Measurements from ENCODE around the gene TNS1. TPM values are rescaled to one million over a fixed set of nuclear protein-coding genes. Genes with fewer than 3 reads are reported as not detected.
"Not testable (repeated sequence)": the region's sequence is repeated elsewhere in the genome, so short reads cannot be mapped to it uniquely, and the experiment has no call there.

Gene TNS1
- total RNA-seq, 1 donor from 2014 or later = 0.91 TPM

GRCh38 chr2:217794133-217794986, 208.4 kb downstream of the TNS1 start:
- Mint-ChIP-seq H3K4me3 (ENCODE audit: low read depth) (no peak overlapping the region), H3K27me3 (ENCODE audit: low read depth) (no peaks in the 10 kb centered on the region), H3K9me3 (no peaks in the 10 kb centered on the region), H3K36me3 (ENCODE audit: low read depth) (no peaks in the 10 kb centered on the region), H3K4me1 (ENCODE audit: low read depth) (peaks cover 8% of the 10 kb centered on the region), H3K27ac (no peak overlapping the region)
- intact Hi-C loops (cut with micrococcal nuclease) = no loop called here
- DNase-seq (ENCODE audit: low spot score) = no peak

GRCh38 chr2:217793566-217794132, 209.1 kb downstream of the TNS1 start:
- Mint-ChIP-seq H3K4me1 (ENCODE audit: low read depth) (peaks cover 9% of the 10 kb centered on the region), H3K4me3 (ENCODE audit: low read depth) (no peak overlapping the region), H3K36me3 (ENCODE audit: low read depth) (no peaks in the 10 kb centered on the region), H3K27me3 (ENCODE audit: low read depth) (no peaks in the 10 kb centered on the region), H3K27ac (no peak overlapping the region), H3K9me3 (no peaks in the 10 kb centered on the region)
- intact Hi-C loops (cut with micrococcal nuclease) = no loop called here
- no peak for DNase-seq (ENCODE audit: low spot score)

DNA sequence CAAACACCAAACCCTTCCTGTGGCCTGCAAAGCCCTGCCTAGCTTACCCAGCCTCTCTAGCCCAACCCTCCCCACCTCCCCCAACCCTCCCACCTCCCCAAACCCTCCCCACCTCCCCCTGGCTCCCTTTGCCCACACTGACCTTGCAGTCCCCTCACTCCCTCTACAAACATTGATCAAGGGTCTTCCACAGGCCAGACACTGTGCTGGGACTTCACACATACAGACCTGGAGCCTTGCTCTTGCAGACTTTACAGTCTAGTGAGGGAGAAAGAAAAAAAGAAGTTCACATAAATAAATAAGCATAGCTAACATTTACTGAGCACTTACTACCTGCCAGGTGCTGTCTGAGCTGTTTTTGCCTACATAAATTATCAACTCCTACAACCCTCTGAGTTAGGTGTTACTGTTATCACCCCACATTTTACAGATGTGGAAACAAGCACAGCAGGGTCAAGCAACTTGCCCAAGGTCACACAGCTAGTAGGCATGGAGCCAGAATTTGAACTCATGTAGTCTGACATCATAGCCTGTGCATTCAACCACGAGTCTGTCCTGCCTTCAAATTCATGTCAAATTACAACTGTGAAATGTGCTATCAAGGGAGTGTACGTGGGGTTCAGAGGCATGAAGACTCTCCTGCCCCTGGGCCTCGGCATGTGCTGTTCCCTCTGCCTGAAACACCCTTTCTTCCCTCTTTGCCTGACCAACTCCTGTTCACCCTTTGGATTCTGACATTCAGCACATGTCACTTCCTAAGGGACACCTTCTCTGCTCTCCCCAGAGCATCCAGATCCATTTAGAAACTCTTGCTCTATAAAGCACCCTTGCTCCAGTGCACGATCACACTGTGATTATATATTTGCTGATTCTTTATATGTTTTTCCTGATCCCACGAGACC, 209.9 kb downstream of the TNS1 start:
- H3K27me3 Mint-ChIP-seq (ENCODE audit: low read depth) = no peaks in the 10 kb centered on the region
- H3K36me3 Mint-ChIP-seq (ENCODE audit: low read depth) = no peaks in the 10 kb centered on the region
- intact Hi-C loops (cut with micrococcal nuclease) = no loop called here
- H3K27ac Mint-ChIP-seq = no peak overlapping the region
- peaks cover 9% of the 10 kb centered on the region for H3K4me1 Mint-ChIP-seq (ENCODE audit: low read depth)
- H3K4me3 Mint-ChIP-seq (ENCODE audit: low read depth) = no peak overlapping the region
- DNase-seq (ENCODE audit: low spot score) = no peak
- no peaks in the 10 kb centered on the region for H3K9me3 Mint-ChIP-seq

GRCh38 chr2:217791551-217791950, 211.2 kb downstream of the TNS1 start:
- H3K4me1 Mint-ChIP-seq (ENCODE audit: low read depth) = peaks cover 9% of the 10 kb centered on the region
- no peak overlapping the region for H3K4me3 Mint-ChIP-seq (ENCODE audit: low read depth)
- no peak for DNase-seq (ENCODE audit: low spot score)
- intact Hi-C loops (cut with micrococcal nuclease) = no loop called here
- H3K27me3 Mint-ChIP-seq (ENCODE audit: low read depth) = no peaks in the 10 kb centered on the region
- H3K27ac Mint-ChIP-seq = no peak overlapping the region
- no peaks in the 10 kb centered on the region for H3K36me3 Mint-ChIP-seq (ENCODE audit: low read depth)
- no peaks in the 10 kb centered on the region for H3K9me3 Mint-ChIP-seq

GRCh38 chr2:217790681-217791392, 212.0 kb downstream of the TNS1 start:
- H3K4me1 Mint-ChIP-seq (ENCODE audit: low read depth) = peaks cover 9% of the 10 kb centered on the region
- peak overlapping the region; percentile 51 for H3K4me3 Mint-ChIP-seq (ENCODE audit: low read depth)
- H3K27ac Mint-ChIP-seq = no peak overlapping the region
- no peak for DNase-seq (ENCODE audit: low spot score)
- intact Hi-C loops (cut with micrococcal nuclease) = no loop called here
- H3K27me3 Mint-ChIP-seq (ENCODE audit: low read depth) = no peaks in the 10 kb centered on the region
- H3K36me3 Mint-ChIP-seq (ENCODE audit: low read depth) = no peaks in the 10 kb centered on the region
- no peaks in the 10 kb centered on the region for H3K9me3 Mint-ChIP-seq

DNA sequence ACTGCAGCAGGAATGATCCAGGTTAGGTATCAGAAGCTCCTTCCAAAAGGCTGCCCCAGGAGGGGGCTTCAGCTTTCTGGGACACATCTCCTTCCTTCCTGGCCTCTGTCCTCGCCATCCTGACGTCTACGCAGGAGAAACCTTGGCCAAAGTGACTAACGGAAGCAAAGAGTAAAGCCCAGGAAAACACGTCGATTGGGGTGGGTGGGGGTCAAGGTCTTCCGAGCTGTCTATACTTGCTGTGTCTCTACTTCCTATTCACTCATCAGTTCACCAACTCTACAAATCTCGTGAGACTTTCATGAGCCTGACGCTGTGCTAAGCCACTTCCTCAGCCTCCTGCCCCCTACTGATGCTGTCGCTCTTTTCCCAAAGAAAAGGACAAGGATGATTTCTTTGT, 212.6 kb downstream of the TNS1 start:
- Mint-ChIP-seq H3K4me1 (ENCODE audit: low read depth) (peaks cover 11% of the 10 kb centered on the region), H3K27ac (peak overlapping the region; percentile 8), H3K27me3 (ENCODE audit: low read depth) (no peaks in the 10 kb centered on the region), H3K9me3 (no peaks in the 10 kb centered on the region), H3K4me3 (ENCODE audit: low read depth) (peak overlapping the region; percentile 51), H3K36me3 (ENCODE audit: low read depth) (no peaks in the 10 kb centered on the region)
- intact Hi-C loops (cut with micrococcal nuclease) = no loop called here
- no peak for DNase-seq (ENCODE audit: low spot score)

DNA sequence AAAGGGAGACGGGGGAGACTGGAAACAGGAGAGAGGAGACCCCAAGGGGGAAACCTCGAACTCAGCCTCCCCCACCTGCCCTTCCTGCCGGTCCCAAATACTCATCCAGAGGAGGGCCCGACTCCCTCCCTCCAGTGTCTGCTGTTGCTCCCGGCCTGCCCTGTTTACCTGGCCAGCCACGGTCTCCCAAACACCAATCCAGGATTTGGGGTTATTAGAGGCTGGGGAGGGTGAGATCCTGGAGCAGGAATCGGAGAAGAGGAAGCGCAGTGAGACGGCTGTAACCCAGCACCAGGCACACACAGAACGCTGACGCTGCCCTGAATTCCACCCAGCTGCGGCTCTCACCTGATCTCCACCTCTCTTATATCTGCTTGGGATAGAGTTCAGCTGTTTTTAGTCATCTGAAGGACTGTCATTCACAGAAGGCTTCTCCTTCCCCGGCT, 213.0 kb downstream of the TNS1 start:
- Mint-ChIP-seq H3K9me3 (no peaks in the 10 kb centered on the region), H3K4me1 (ENCODE audit: low read depth) (peaks cover 12% of the 10 kb centered on the region), H3K27ac (no peak overlapping the region)

DNA sequence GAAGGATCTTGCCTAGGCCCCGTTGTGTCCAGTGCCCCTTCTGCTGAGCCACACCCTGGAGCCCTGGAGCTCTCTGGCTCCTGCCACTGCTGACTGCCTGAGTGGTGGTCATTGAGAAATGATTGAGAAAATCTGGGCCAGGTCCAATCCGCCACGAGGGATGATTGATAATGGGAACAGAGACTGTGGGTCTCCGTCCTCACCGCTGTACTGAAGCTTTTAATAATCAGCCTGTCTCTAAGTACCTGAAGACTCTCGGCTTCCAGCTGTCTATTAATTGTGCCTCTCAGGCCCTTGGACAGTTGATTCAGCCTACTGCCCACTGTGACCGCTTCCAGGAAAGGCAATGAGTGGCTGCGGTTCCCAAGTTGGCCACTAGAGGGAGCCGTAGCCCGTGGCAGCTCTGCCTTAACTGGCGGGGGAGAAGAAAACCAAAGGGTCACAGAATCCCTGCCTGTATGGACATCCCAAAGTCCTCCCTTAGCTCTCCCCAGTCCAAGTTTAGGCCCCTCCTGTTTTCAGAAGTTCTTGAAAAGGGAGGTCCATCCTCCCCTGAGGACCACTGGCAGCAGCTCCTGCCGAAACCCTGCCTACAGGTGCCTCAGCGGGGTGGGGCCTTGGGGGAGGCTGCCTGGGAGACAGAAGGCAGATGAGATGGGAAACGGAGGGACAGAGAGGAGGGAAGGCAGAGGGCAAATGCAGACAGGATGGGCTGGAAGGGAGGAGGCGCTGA, 213.6 kb downstream of the TNS1 start:
- peak; percentile 61 for DNase-seq (ENCODE audit: low spot score)

More for the DNA sequence above, 213.0 kb downstream of the TNS1 start:
- peak overlapping the region; percentile 51 for H3K4me3 Mint-ChIP-seq (ENCODE audit: low read depth)
- no peaks in the 10 kb centered on the region for H3K27me3 Mint-ChIP-seq (ENCODE audit: low read depth)
- intact Hi-C loops (cut with micrococcal nuclease) = loop anchor here (1.0 to 5.0 kb wide), 3 partner anchors 97 to 278 kb away; partner anchors contain the start of gene RUFY4
- H3K36me3 Mint-ChIP-seq (ENCODE audit: low read depth) = no peaks in the 10 kb centered on the region
- no peak for DNase-seq (ENCODE audit: low spot score)

GRCh38 chr2:217788669-217789002, 214.2 kb downstream of the TNS1 start:
- H3K27ac Mint-ChIP-seq = no peak overlapping the region
- intact Hi-C loops (cut with micrococcal nuclease) = loop anchor here (1.0 to 5.0 kb wide), 3 partner anchors 98 to 279 kb away; partner anchors contain the start of gene RUFY4
- DNase-seq (ENCODE audit: low spot score) = no peak
- H3K4me3 Mint-ChIP-seq (ENCODE audit: low read depth) = no peak overlapping the region
- H3K27me3 Mint-ChIP-seq (ENCODE audit: low read depth) = no peaks in the 10 kb centered on the region
- H3K36me3 Mint-ChIP-seq (ENCODE audit: low read depth) = no peaks in the 10 kb centered on the region
- no peaks in the 10 kb centered on the region for H3K9me3 Mint-ChIP-seq
- peaks cover 12% of the 10 kb centered on the region for H3K4me1 Mint-ChIP-seq (ENCODE audit: low read depth)

More for the DNA sequence above, 213.6 kb downstream of the TNS1 start:
- intact Hi-C loops (cut with micrococcal nuclease) = loop anchor here (1.0 to 5.0 kb wide), 3 partner anchors 97 to 278 kb away; partner anchors contain the start of gene RUFY4
- Mint-ChIP-seq H3K9me3 (no peaks in the 10 kb centered on the region), H3K27ac (peak overlapping the region; percentile 29), H3K36me3 (ENCODE audit: low read depth) (no peaks in the 10 kb centered on the region), H3K27me3 (ENCODE audit: low read depth) (no peaks in the 10 kb centered on the region), H3K4me3 (ENCODE audit: low read depth) (peak overlapping the region; percentile 51), H3K4me1 (ENCODE audit: low read depth) (peaks cover 12% of the 10 kb centered on the region)

DNA sequence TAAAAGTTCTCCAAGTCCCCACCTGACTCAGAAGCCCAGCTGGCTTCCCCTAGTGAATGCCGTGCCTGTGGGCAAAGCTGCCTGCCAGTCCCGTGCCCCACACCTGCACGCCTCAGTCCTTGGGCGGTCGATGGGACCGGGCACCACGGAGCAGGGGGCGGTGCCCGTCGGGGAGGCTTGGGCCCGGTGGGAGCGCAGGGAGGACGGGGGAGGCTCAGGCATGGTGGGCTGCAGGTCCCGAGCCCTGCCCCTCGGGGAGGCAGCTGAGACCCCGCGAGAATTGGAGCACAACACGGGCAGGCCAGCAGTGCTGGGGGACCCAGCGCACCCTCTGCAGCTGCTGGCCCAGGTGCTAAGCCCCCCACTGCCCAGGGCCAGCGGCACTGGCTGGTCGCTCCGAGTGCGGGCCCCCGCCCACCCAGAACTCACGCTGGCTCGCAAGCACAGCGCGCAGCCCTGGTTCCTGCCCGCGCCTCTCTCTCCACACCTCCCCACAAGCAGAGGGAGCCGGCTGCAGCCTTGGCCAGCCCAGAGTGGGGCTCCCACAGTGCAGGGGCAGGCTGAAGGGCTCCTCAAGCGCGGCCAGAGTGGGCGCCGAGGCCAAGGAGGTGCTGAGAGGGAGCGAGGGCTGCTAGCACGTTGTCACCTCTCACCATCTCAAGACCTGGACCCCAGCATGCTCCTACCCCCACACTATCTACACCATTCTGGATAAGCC, 215.5 kb downstream of the TNS1 start:
- no peaks in the 10 kb centered on the region for H3K36me3 Mint-ChIP-seq (ENCODE audit: low read depth)
- no peak overlapping the region for H3K4me3 Mint-ChIP-seq (ENCODE audit: low read depth)
- H3K9me3 Mint-ChIP-seq = peaks cover 8% of the 10 kb centered on the region
- peaks cover 7% of the 10 kb centered on the region for H3K27me3 Mint-ChIP-seq (ENCODE audit: low read depth)
- intact Hi-C loops (cut with micrococcal nuclease) = loop anchor here (5.0 kb wide), 1 partner anchor 280 kb away; the partner anchor contains the start of gene RUFY4
- DNase-seq (ENCODE audit: low spot score) = no peak
- peaks cover 12% of the 10 kb centered on the region for H3K4me1 Mint-ChIP-seq (ENCODE audit: low read depth)
- H3K27ac Mint-ChIP-seq = no peak overlapping the region

DNA sequence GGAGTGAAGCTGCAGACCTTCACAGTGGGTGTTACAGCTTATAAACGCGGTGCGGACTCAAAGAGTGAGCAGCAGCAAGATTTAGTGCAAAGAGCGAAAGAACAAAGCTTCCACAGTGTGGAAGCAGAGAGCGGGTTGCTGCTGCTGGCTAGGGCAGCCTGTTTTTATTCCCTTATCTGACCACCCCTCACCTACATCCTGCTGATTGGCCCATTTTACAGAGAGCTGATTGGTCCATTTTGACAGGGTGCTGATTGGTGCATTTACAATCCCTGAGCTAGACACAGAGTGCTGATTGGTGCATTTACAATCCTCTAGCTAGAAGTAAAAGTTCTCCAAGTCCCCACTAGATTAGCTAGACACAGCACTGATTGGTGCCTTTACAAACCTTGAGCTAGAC, 216.2 kb downstream of the TNS1 start:
- H3K27ac Mint-ChIP-seq; H3K36me3 Mint-ChIP-seq (ENCODE audit: low read depth); DNase-seq (ENCODE audit: low spot score); H3K4me3 Mint-ChIP-seq (ENCODE audit: low read depth); H3K9me3 Mint-ChIP-seq; H3K27me3 Mint-ChIP-seq (ENCODE audit: low read depth): not testable (repeated sequence)
- intact Hi-C loops (cut with micrococcal nuclease) = loop anchor here (5.0 kb wide), 1 partner anchor 281 kb away; the partner anchor contains the start of gene RUFY4
- H3K4me1 Mint-ChIP-seq (ENCODE audit: low read depth) = peaks cover 12% of the 10 kb centered on the region
